GM18505 (cell line): ENCODE measurements around the gene SLC46A2.

Experiments used
- ATAC-seq: cut with Tn5 transposase; IDR thresholded peaks from one replicate; pipeline ENCODE4 v1.9.1; 2021; ENCODE audit not compliant: unreplicated experiment
- POLR2A ChIP-seq: IDR thresholded peaks from 4 replicates; pipeline ENCODE4 v1.6.1; 2011; ENCODE audit warnings: borderline replicate concordance; ENCODE audit not compliant: insufficient read depth, insufficient read length; ENCODE audit errors: extremely low read depth

Gene SLC46A2

GRCh38 chr9:112848316-112849151 is 42.1 kb downstream of the SLC46A2 start:
- no peak for ATAC-seq
- TF ChIP-seq POLR2A, result no peak

DNA sequence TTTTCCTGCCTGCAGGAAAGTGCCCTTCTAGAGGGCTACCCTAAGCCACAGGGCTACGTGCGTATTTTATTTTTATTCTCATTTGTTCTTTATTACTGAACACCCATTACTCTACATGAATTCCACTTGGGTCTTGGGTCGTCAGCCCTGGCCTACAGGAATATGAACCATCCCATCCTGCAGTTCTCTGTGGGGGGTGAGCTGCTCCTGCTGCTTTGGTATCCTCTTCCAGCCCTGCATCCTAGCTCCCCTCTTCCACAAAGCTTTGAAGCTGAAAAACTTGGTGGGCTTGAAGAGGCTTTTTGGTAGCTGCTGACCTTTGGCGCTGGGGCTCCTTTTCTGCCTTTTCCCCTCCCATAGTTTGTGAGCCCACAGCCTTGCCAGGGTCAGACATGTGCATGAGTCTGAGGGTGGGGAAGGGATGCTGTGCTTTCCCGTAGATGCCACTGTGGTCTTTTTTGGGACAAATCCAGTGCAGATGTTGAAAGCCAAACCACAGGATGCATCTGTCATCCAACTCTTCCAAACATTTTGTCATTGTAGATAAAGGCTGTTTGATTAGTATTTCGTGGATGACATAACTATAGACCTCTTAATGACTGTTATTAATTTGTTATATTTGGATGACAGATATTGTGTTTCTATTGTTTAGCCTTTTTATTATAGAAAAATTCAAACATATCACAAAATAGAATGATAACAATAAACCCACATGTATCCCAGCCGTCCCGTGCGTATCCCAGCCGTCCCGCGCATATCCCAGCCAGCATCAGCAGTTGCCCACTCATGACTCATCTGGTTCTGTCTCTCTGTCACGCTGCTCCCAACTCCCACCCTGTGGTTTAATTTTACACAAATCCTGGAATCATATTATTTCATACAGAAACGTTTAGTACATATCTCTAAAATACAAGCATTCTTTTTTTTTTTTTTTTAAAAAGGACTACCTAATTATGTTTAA is 43.9 kb downstream of the SLC46A2 start:
- TF ChIP-seq POLR2A, result no peak
- ATAC-seq, result no peak

GRCh38 chr9:112844771-112845542 is 45.7 kb downstream of the SLC46A2 start:
- TF ChIP-seq POLR2A, result no peak
- no peak for ATAC-seq

DNA sequence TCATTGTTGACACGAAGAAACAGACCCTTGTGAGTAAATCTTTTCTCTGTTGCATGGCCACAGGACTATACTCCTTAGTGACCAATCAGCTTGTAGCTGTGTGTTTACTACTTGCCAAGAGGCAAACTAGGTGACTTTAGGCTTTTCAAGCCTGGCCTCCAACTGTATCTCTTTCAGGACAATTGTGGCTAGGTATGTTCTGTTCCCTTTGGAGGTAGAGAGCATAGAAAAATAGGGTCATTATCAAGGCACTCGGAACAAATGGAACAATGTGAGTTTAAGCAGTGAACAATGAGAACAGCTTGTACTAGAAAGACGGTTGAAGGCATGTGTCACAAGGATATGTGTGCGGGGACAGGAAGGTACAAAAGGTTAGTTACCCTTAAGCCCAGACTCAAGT is 48.1 kb downstream of the SLC46A2 start:
- ATAC-seq, result no peak
- no peak for TF ChIP-seq POLR2A

DNA sequence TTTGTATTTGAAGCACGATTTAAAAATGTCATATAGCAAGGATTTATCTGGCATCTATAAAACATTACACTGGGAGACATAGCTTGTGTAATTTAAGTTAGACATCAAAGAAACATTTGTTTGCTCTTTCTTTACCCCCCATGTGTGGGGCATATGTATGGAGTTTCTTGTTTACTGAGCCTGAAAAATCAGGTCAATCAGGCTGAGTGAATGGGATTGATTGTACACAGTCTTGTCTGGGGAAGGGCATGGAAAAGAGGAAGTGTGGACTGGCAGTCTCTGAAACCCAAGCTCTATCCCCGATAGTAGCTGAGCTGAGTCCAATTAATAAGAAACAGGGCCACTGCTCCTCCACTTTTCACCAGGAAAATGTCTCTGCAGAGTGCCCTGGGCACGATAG is 49.4 kb downstream of the SLC46A2 start:
- no peak for TF ChIP-seq POLR2A
- ATAC-seq, result no peak

DNA sequence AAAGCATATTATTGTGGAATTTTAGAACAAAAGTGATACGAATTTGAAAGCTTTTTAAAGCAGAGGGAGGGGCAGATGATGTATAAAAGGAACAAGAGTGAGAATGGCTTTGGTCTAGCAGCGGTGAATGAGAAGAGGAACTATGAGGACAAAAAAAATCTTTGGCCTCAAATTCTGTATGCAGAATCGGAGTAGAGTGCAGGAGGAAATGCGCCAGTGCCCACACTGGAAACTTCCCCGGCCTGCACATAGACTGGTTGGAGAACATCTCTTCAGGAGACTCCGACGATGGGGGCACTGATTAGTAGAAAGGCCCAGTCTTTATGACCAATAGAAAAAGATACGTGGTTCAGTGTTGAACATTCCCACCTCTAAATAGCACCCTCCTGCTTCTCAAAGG is 51.3 kb downstream of the SLC46A2 start:
- no peak for TF ChIP-seq POLR2A
- no peak for ATAC-seq

- no peak for ATAC-seq
Observed at GRCh38 chr9:112838342-112838741, 52.3 kb downstream of the SLC46A2 start.

GRCh38 chr9:112836394-112836793 is 54.3 kb downstream of the SLC46A2 start:
- TF ChIP-seq POLR2A, result no peak
- ATAC-seq, result no peak

More at GRCh38 chr9:112838342-112838741, 52.3 kb downstream of the SLC46A2 start:
- TF ChIP-seq POLR2A, result no peak

- no peak for ATAC-seq
Observed at GRCh38 chr9:112833081-112833480, 57.6 kb downstream of the SLC46A2 start.

GRCh38 chr9:112831969-112832368 is 58.7 kb downstream of the SLC46A2 start:
- no peak for ATAC-seq
- no peak for TF ChIP-seq POLR2A

More at GRCh38 chr9:112833081-112833480, 57.6 kb downstream of the SLC46A2 start:
- no peak for TF ChIP-seq POLR2A

- no peak for TF ChIP-seq POLR2A
- ATAC-seq, result no peak
Observed at GRCh38 chr9:112831281-112831851, 59.3 kb downstream of the SLC46A2 start.
